ENCODE measurements around the gene SPEF1. TPM values are rescaled to one million over a fixed set of nuclear protein-coding genes. Genes with fewer than 3 reads are reported as not detected.

Gene SPEF1
- total RNA-seq, 2 experiments from 2014 or later: not detected

DNA sequence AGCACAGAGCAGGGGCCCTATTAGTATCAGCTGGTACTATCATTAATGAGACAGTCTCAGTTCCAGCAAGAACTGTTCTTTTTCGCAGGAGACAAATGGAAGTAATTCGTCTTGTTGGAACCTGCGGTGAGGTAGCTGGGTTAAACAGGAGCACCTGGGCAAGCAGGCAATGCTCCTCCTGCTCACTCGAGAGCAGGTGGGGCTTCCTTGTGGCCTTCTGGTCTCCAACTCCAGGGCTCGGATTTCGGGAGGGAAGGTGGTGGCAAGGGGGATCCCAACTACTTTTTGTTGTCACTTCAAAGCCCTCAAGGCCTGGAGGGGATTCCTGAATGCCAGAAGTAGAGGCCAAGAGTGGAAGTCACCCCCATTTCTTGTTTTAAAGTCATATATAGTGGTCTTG lies 1.3 kb upstream of the SPEF1 start:
- peak overlapping the region; percentile 43 for H3K27ac Mint-ChIP-seq
- peaks cover 46% of the 10 kb centered on the region for H3K4me1 Mint-ChIP-seq (ENCODE audit: low read depth)

DNA sequence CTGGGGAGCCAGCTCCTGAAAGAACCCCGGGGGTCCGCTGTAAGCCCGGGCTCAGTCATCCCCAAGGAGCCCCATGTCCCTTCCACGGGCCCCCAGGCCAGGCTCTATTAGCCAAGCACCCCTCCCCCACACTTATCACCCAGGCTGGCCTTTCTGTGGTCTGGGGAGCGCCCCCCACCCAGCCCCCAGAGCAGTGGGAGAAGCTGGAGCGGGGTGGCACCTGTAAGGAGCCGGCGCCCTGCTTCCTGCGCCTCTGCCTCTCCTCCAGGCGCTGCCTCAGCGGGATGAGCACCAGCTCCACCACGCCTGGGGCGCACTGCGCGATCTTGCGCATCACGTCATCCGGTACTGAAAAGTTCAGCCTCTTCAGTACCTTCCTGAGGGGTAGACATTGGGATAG lies 2.3 kb downstream of the SPEF1 start:
- DNase-seq (peak in 1 of 14 experiments; percentile 29), ATAC-seq (ENCODE audit: poor library complexity) (no peak)
- Mint-ChIP-seq H3K4me1 (ENCODE audit: low read depth) (peaks cover 38% of the 10 kb centered on the region), H3K36me3 (ENCODE audit: low read depth) (no peaks in the 10 kb centered on the region), H3K4me3 (peak overlapping the region; percentile 38), H3K27ac (no peak overlapping the region), H3K9me3 (no peaks in the 10 kb centered on the region), H3K27me3 (peaks cover 14% of the 10 kb centered on the region)
- Histone ChIP-seq H3K4me1 (ENCODE audit: insufficient read depth, low read length) (peaks cover 34% of the 10 kb centered on the region), H3K4me3 (ENCODE audit: low read length) (no peak overlapping the region), H3K27ac (ENCODE audit: low read depth in 1 of 2, low read length in 2 of 2) (no peak overlapping the region), H3K9me3 (ENCODE audit: control insufficient read depth in 1 of 2, insufficient read depth in 1 of 2, low read length in 2 of 2) (no peaks in the 10 kb centered on the region), H3K36me3 (ENCODE audit: insufficient read depth, low read length) (no peaks in the 10 kb centered on the region), H3K27me3 (ENCODE audit: control insufficient read depth in 1 of 2, insufficient read depth in 2 of 2, low read length in 2 of 2) (peaks cover 9 to 12% of the 10 kb centered on the region in 2 experiments)
- TF ChIP-seq, protein P1, sequence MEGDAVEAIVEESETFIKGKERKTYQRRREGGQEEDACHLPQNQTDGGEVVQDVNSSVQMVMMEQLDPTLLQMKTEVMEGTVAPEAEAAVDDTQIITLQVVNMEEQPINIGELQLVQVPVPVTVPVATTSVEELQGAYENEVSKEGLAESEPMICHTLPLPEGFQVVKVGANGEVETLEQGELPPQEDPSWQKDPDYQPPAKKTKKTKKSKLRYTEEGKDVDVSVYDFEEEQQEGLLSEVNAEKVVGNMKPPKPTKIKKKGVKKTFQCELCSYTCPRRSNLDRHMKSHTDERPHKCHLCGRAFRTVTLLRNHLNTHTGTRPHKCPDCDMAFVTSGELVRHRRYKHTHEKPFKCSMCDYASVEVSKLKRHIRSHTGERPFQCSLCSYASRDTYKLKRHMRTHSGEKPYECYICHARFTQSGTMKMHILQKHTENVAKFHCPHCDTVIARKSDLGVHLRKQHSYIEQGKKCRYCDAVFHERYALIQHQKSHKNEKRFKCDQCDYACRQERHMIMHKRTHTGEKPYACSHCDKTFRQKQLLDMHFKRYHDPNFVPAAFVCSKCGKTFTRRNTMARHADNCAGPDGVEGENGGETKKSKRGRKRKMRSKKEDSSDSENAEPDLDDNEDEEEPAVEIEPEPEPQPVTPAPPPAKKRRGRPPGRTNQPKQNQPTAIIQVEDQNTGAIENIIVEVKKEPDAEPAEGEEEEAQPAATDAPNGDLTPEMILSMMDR (IDR thresholded peaks at IDR 0.05): no peak
- ChIA-PET CTCF (interaction anchor here (1.0 to 3.8 kb wide), 5 partner anchors 8 to 76 kb away, joined by 3 to 17 read pairs (median 6); partner anchors contain the start of genes ADISSP and CENPB), POLR2A (interaction anchor here (1.3 to 3.7 kb wide), 5 partner anchors 8 to 41 kb away, joined by 4 to 36 read pairs (median 12); partner anchors contain the start of genes ADISSP, AP5S1 and CENPB)
- intact Hi-C loops (cut with DNase I, micrococcal nuclease): no loop called here

More for the DNA sequence above, 1.3 kb upstream of the SPEF1 start:
- intact Hi-C loops (cut with DNase I, micrococcal nuclease): loop anchor here in 1 of 2 experiments (2.0 kb wide), 1 partner anchor 14 kb away; no protein-coding TSS in a partner anchor
- ChIA-PET CTCF (interaction anchor here (1.6 kb wide), 1 partner anchor 13 kb away, joined by 3 read pairs; the partner anchor contains the start of gene CDC25B), POLR2A (interaction anchor here (2.1 to 2.4 kb wide), 2 partner anchors 16 to 38 kb away, joined by 8 to 16 read pairs; partner anchors contain the start of gene AP5S1)
- peaks cover 8% of the 10 kb centered on the region for H3K27me3 Mint-ChIP-seq
- TF ChIP-seq, protein P1 (IDR thresholded peaks at IDR 0.05): no peak
- Histone ChIP-seq H3K27ac (ENCODE audit: low read depth in 1 of 2, low read length in 2 of 2) (peak overlapping the region in 1 of 2 donors; percentile 9), H3K27me3 (ENCODE audit: control insufficient read depth in 1 of 2, insufficient read depth in 2 of 2, low read length in 2 of 2) (peaks cover 9 to 12% of the 10 kb centered on the region in 2 experiments), H3K4me1 (ENCODE audit: insufficient read depth, low read length) (peaks cover 47% of the 10 kb centered on the region), H3K9me3 (ENCODE audit: control insufficient read depth in 1 of 2, insufficient read depth in 1 of 2, low read length in 2 of 2) (peaks cover 0 to 3% of the 10 kb centered on the region in 2 experiments), H3K36me3 (ENCODE audit: insufficient read depth, low read length) (no peaks in the 10 kb centered on the region), H3K4me3 (ENCODE audit: low read length) (no peak overlapping the region)
- no peaks in the 10 kb centered on the region for H3K36me3 Mint-ChIP-seq (ENCODE audit: low read depth)
- DNase-seq (no peak), ATAC-seq (ENCODE audit: poor library complexity) (no peak)
- peak overlapping the region; percentile 9 for H3K4me3 Mint-ChIP-seq
- no peaks in the 10 kb centered on the region for H3K9me3 Mint-ChIP-seq

- Histone ChIP-seq H3K27me3 (ENCODE audit: control insufficient read depth in 1 of 2, insufficient read depth in 2 of 2, low read length in 2 of 2) (peaks cover 9 to 12% of the 10 kb centered on the region in 2 experiments), H3K27ac (ENCODE audit: low read depth in 1 of 2, low read length in 2 of 2) (no peak overlapping the region), H3K36me3 (ENCODE audit: insufficient read depth, low read length) (no peaks in the 10 kb centered on the region), H3K4me1 (ENCODE audit: insufficient read depth, low read length) (peaks cover 34% of the 10 kb centered on the region), H3K4me3 (ENCODE audit: low read length) (peak overlapping the region; percentile 67), H3K9me3 (ENCODE audit: control insufficient read depth in 1 of 2, insufficient read depth in 1 of 2, low read length in 2 of 2) (no peaks in the 10 kb centered on the region)
- peaks cover 38% of the 10 kb centered on the region for H3K4me1 Mint-ChIP-seq (ENCODE audit: low read depth)
- ATAC-seq (ENCODE audit: poor library complexity) (peak; percentile 47), DNase-seq (peak in 6 of 14 experiments; percentile 32 to 66 (median 52))
- H3K27ac Mint-ChIP-seq: no peak overlapping the region
- TF ChIP-seq, protein P1 (IDR thresholded peaks at IDR 0.05): no peak
- peaks cover 14% of the 10 kb centered on the region for H3K27me3 Mint-ChIP-seq
- peak overlapping the region; percentile 82 for H3K4me3 Mint-ChIP-seq
- H3K36me3 Mint-ChIP-seq (ENCODE audit: low read depth): no peaks in the 10 kb centered on the region
- CTCF ChIA-PET: interaction anchor here (0.6 to 3.8 kb wide), 7 partner anchors 9 to 77 kb away, joined by 3 to 17 read pairs (median 4); partner anchors contain the start of genes ADISSP, CDC25B and CENPB
- POLR2A ChIA-PET: interaction anchor here (1.0 to 3.7 kb wide), 6 partner anchors 9 to 79 kb away, joined by 3 to 36 read pairs (median 10); partner anchors contain the start of genes ADISSP, AP5S1 and CENPB
- H3K9me3 Mint-ChIP-seq: no peaks in the 10 kb centered on the region
- intact Hi-C loops (cut with DNase I, micrococcal nuclease): no loop called here
These were observed 3.3 kb downstream of the SPEF1 start for GRCh38 chr20:3777716-3778629.
